ENCODE data around the gene DACT3.

The DACT3 gene

GRCh38 chr19:46600384-46601317, 60.3 kb downstream of the DACT3 start:
- peak overlapping the region; percentile 100 for H3K27ac Mint-ChIP-seq
- H3K4me3 Mint-ChIP-seq, result peak overlapping the region; percentile 95 to 99 (median 97)
- peaks cover 22% of the 10 kb centered on the region for H3K9me3 Mint-ChIP-seq
- peaks cover 4% of the 10 kb centered on the region for H3K27me3 Mint-ChIP-seq (ENCODE audit: low read depth)
- TF ChIP-seq, protein P1, sequence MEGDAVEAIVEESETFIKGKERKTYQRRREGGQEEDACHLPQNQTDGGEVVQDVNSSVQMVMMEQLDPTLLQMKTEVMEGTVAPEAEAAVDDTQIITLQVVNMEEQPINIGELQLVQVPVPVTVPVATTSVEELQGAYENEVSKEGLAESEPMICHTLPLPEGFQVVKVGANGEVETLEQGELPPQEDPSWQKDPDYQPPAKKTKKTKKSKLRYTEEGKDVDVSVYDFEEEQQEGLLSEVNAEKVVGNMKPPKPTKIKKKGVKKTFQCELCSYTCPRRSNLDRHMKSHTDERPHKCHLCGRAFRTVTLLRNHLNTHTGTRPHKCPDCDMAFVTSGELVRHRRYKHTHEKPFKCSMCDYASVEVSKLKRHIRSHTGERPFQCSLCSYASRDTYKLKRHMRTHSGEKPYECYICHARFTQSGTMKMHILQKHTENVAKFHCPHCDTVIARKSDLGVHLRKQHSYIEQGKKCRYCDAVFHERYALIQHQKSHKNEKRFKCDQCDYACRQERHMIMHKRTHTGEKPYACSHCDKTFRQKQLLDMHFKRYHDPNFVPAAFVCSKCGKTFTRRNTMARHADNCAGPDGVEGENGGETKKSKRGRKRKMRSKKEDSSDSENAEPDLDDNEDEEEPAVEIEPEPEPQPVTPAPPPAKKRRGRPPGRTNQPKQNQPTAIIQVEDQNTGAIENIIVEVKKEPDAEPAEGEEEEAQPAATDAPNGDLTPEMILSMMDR (IDR thresholded peaks at IDR 0.05; ENCODE audit: unreplicated experiment in 3 of 3), result no peak
- H3K36me3 Mint-ChIP-seq (ENCODE audit: low read depth), result no peaks in the 10 kb centered on the region
- peaks cover 20% of the 10 kb centered on the region for H3K4me1 Mint-ChIP-seq

GRCh38 chr19:46599716-46600373, 61.1 kb downstream of the DACT3 start:
- H3K27ac Mint-ChIP-seq, result peak overlapping the region; percentile 100
- H3K4me3 Mint-ChIP-seq, result peak overlapping the region; percentile 95 to 99 (median 97)
- TF ChIP-seq, protein P1 (IDR thresholded peaks at IDR 0.05; ENCODE audit: unreplicated experiment in 3 of 3), result no peak
- H3K36me3 Mint-ChIP-seq (ENCODE audit: low read depth), result no peaks in the 10 kb centered on the region
- H3K9me3 Mint-ChIP-seq, result peaks cover 25% of the 10 kb centered on the region
- peaks cover 20% of the 10 kb centered on the region for H3K4me1 Mint-ChIP-seq
- peaks cover 4% of the 10 kb centered on the region for H3K27me3 Mint-ChIP-seq (ENCODE audit: low read depth)

DNA sequence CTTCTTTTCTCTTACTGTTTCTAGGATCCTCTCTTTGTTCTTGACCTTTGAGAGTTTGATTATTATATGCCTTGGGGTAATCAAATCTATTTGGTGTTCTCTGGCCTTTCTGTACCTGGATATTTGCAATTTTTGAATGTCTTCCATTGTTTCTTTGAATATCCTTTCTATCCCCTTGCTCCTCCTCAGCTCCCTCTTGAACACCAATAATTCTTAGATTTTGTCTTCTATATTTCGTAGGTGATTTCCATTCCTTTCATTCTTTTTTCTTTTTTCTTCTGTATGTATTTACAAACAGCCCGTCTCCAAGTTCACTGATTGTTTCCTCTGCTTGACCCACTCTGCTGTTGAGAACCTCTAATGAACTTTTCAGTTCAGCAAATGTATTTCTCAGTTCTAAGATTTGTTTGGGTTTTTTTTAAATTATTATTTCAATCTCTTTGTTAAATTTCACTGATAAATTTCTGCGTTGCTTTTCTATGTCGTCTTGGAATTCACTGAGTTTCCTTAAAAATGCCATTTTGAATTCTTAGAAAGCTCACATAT, 62.5 kb downstream of the DACT3 start:
- H3K4me3 Mint-ChIP-seq, result no peak overlapping the region
- TF ChIP-seq, protein P1 (IDR thresholded peaks at IDR 0.05; ENCODE audit: unreplicated experiment in 3 of 3), result no peak
- peaks cover 4% of the 10 kb centered on the region for H3K27me3 Mint-ChIP-seq (ENCODE audit: low read depth)
- no peaks in the 10 kb centered on the region for H3K36me3 Mint-ChIP-seq (ENCODE audit: low read depth)
- peaks cover 16% of the 10 kb centered on the region for H3K4me1 Mint-ChIP-seq
- peaks cover 25% of the 10 kb centered on the region for H3K9me3 Mint-ChIP-seq
- H3K27ac Mint-ChIP-seq, result no peak overlapping the region
